Activated T-cell treated with anti-CD3 and anti-CD28 coated beads, Interleukin-2, amount 50 U/mL, for 1 hour (primary cell): Measurements from ENCODE around the gene CAB39L.

Experiments
- DNase-seq: peaks from one replicate; pipeline ENCODE4 v3.0.0-alpha.2; 2020

The CAB39L gene

DNA sequence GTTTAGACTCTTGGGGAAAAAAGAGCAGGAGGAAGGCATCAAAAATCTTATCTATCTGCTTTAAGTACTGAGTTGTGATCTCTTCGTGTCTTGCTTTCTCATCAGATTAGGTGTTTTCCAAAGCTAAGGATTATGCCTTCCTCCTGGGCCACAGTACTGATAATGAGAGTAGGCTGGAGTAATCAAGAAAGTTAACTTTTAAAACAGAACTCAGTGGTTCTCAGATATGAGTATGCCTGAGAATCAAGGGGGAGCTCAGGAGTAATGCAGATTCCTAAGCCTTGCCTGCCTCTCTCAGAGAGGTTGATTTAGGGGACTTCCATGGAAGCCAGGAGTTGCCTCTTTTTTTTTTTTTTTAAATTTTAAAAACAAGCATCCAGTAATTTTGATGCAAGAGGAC, 172.6 kb downstream of the CAB39L start:
- no peak for DNase-seq

DNA sequence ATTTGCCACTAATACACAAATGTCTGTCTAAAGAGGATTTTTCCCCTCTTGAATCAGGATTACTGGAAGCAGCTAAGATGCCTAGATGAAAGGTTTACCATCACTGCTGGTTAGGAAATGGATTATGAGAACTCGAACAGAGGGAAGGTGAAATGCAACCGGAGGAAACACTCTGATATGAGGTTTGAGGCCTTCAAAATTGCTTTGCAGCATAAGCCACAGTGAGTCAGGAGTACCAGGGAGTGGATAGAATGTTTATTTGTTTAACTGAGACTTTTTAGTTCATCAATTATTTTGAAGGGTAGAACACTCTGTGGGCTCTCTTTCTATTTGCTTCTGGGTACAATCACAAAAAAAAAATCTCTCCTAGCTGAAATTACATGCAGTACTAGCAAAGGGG, 178.0 kb downstream of the CAB39L start:
- no peak for DNase-seq

DNA sequence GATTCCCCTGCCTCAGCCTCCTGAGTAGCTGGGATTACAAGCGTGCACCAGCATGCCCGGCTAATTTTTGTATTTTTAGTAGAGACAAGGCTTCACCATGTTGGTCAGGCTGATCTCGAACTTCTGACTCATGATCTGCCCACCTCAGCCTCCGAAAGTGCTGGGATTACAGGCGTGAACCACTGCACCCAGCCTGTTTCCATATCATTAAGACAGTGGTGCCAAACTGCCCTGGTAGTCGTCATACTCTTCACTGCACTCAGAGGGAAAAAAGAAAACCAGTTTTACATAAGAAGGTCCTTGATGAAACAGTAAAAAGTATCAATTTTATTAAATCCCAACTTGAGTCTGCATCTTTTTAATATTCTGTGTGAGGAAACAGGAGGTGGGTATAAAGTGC, 181.2 kb downstream of the CAB39L start:
- DNase-seq = no peak

DNA sequence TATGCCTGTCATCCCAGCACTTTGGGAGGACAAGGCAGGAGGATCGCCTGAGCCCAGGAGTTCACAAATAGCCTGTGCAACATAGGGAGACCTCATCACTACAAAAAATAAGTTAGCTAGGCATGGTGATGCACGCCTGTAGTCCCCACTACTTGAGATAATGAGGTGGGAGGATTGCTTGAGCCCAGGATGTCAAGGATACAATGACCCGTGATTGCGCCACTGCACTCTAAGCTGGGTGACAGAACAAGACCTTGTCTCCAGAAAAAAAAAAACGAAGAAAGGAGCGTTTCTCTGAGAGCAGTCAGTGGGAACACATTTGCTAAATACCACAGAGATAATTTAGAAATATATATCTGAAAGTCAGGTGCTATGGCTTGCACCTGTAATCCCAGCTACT, 184.3 kb downstream of the CAB39L start:
- DNase-seq = no peak
